HepG2 (cell line): ENCODE results near the gene GPS1. TPM values are rescaled to one million over a fixed set of nuclear protein-coding genes. Genes with fewer than 3 reads are reported as not detected.

Experiments
- ATAC-seq: fragments of 200-7000 bp; cut with Tn5 transposase; 3 replicates; pipeline ENCODE4 v1.9.1; 2020; ENCODE audit warnings: mild to moderate bottlenecking, moderate library complexity
- BruUV-seq: library from RNA; stranded (reverse); fragments of 400-500 nt; replicated peaks from 2 replicates; lab custom pipeline; 2021; lab: Mats Ljungman, UMichigan
- CTCF ChIA-PET: fragments of 300-600 bp; formaldehyde crosslinking; extraction: SDS; loops from one replicate; lab custom pipeline; 2021; ENCODE audit warnings: low total read pairs, inconsistent platforms, low intra/inter-chr PET ratio; lab: Yijun Ruan, JAX
- POLR2A ChIA-PET: fragments of 350-600 bp; sonication (Branson Sonifier 250); formaldehyde crosslinking; loops from one replicate; lab custom pipeline; 2020; ENCODE audit warnings: antibody characterized with exemption, inconsistent platforms; lab: Yijun Ruan, JAX
- DNase-seq: peaks from one replicate; pipeline ENCODE4 v3.0.0-alpha.2; 2015; ENCODE audit warnings: low spot score
- FAIRE-seq: peaks from 3 replicates; lab custom pipeline; 2011; peaks lifted over from hg19 to GRCh38; lab: Jason Lieb, UNC
- H2AFZ ChIP-seq: one replicate; pipeline ENCODE4 v1.6.1; 2011; ENCODE audit warnings: low read length, inconsistent platforms
- H3K27ac ChIP-seq: fragments of 300-600 bp; 3 replicates; pipeline ENCODE4 v1.8.0; 2011; ENCODE audit warnings: mixed run types, mild to moderate bottlenecking, mixed read lengths, low read length, inconsistent platforms; ENCODE audit not compliant: insufficient read depth; ENCODE audit errors: extremely low read length
- H3K27me3 ChIP-seq, 2 experiments: fragments of 200-600 bp in 1 of 2; 2 replicates in 1 of 2; 3 replicates in 1 of 2; pipeline versions ENCODE4 v1.6.0 to v1.8.0; 2011; ENCODE audit warnings: low read length in 2 of 2, mild to moderate bottlenecking in 2 of 2, moderate library complexity in 2 of 2, inconsistent platforms in 1 of 2; ENCODE audit not compliant: insufficient read depth in 2 of 2, control insufficient read depth in 1 of 2
- H3K36me3 ChIP-seq, 2 experiments: fragments of 200-600 bp in 1 of 2; replicated peaks in 1 of 2; 2 replicates in 1 of 2; 3 replicates in 1 of 2; pipeline versions ENCODE4 v1.5.1 to v1.8.0; 2011; ENCODE audit warnings: low read length in 2 of 2, inconsistent platforms in 1 of 2; ENCODE audit not compliant: insufficient read depth in 2 of 2, control insufficient read depth in 1 of 2
- H3K4me1 ChIP-seq: 2 replicates; pipeline ENCODE4 v1.5.1; 2012; ENCODE audit warnings: low read length, inconsistent platforms; ENCODE audit not compliant: insufficient read depth
- H3K4me2 ChIP-seq: 2 replicates; pipeline ENCODE4 v1.6.0; 2011; ENCODE audit warnings: low read depth, low read length, inconsistent platforms
- H3K4me3 ChIP-seq, 3 experiments: fragments of 200-600 bp in 1 of 3; sonication (generic), shearing (Covaris generic) in 1 of 3; replicated peaks in 1 of 3; 2 replicates each; pipeline ENCODE4 v1.5.1; 2011 to 2016; ENCODE audit warnings: low read length in 3 of 3, inconsistent platforms in 2 of 3, low read depth in 2 of 3, mild to moderate bottlenecking in 2 of 3, control low read depth in 1 of 3, mixed read lengths in 1 of 3; ENCODE audit not compliant: insufficient read depth in 1 of 3
- H3K79me2 ChIP-seq: one replicate; pipeline ENCODE4 v1.6.1; 2011; ENCODE audit warnings: low read length, inconsistent platforms; ENCODE audit not compliant: insufficient read depth
- H3K9ac ChIP-seq: 2 replicates; pipeline ENCODE4 v1.6.0; 2011; ENCODE audit warnings: mild to moderate bottlenecking, low read depth, low read length, inconsistent platforms; ENCODE audit not compliant: insufficient read depth
- H3K9me3 ChIP-seq: 2 replicates; pipeline ENCODE4 v1.5.1; 2012; ENCODE audit warnings: mild to moderate bottlenecking, low read length
- H4K20me1 ChIP-seq: 2 replicates; pipeline ENCODE4 v1.6.0; 2011; ENCODE audit warnings: inconsistent platforms, mild to moderate bottlenecking, low read length, moderate library complexity; ENCODE audit not compliant: insufficient read depth
- AGO2 ChIP-seq: fragments of 200-400 bp; formaldehyde crosslinking; optimal IDR thresholded peaks from 2 replicates; pipeline ENCODE3; 2017; ENCODE audit warnings: mild to moderate bottlenecking, low read depth, low read length, moderate library complexity
- IKZF4 ChIP-seq: sonication (generic); formaldehyde crosslinking; IDR thresholded peaks from 2 replicates; pipeline ENCODE4 v1.5.1; 2020; ENCODE audit warnings: borderline replicate concordance, mild to moderate bottlenecking, low read depth, missing genetic modification reagents; ENCODE audit errors: not compliant biosample characterization
- ZNF660 ChIP-seq: sonication (generic); formaldehyde crosslinking; IDR thresholded peaks from 2 replicates; pipeline ENCODE4 v1.5.1; 2020; ENCODE audit warnings: mild to moderate bottlenecking, low read depth, missing genetic modification reagents, borderline replicate concordance
- ZNF850 ChIP-seq: sonication (generic); formaldehyde crosslinking; conservative IDR thresholded peaks from 2 replicates; pipeline ENCODE4 v1.9.0; 2021; ENCODE audit warnings: mild to moderate bottlenecking, missing genetic modification reagents
- WGBS: methylation state at CpG from one replicate; pipeline ENCODE4 v1.1.6; 2017; ENCODE audit warnings: low lambda C conversion rate; 5-methylcytosine and 5-hydroxymethylcytosine counted together
- in situ Hi-C: cut with HindIII; loops from 2 replicates; pipeline ENCODE4 v1.10.0; 2017; ENCODE audit warnings: low pct_unique_long_range_greater_than_20kb; ENCODE audit not compliant: extremely low pct_ligation_motif_present
- intact Hi-C: fragments of 100-400 bp; cut with micrococcal nuclease; formaldehyde crosslinking; loops from one replicate; pipeline ENCODE4 v1.10.0; 2022; ENCODE audit not compliant: unreplicated experiment
- polyA plus RNA-seq, 8 experiments: library from polyadenylated mRNA; depleted of rRNA in 3 of 8; stranded (reverse) in 7 of 8; unstranded in 1 of 8; fragments of >200 nt; fragmentation: Illumina TruSeq in 4 of 8; extraction: Trizol in 4 of 8; gene quantifications; 2 replicates each; pipeline versions ENCODE4 v1.2.1 to v1.2.3, GENCODE V29; 2011 to 2016; ENCODE audit warnings: low read depth in 4 of 8, missing spikeins in 1 of 8, mixed read lengths in 1 of 8; ENCODE audit not compliant: insufficient read depth in 1 of 8
- total RNA-seq, 5 experiments: library from RNA; depleted of rRNA; stranded (reverse); fragments of >200 nt; fragmentation: Illumina TruSeq; extraction: Trizol; gene quantifications; 2 replicates each; pipeline ENCODE4 v1.2.3, GENCODE V29; 2016; ENCODE audit warnings: low read depth in 1 of 5
- TF ChIP-seq, protein P1 (sequence below): IDR thresholded peaks from 2 replicates; pipeline ENCODE4 v1.6.1; 2016; ENCODE audit warnings: low read depth, control low read depth

GPS1 gene
- total and polyA plus RNA-seq, 2 of the 13 experiments (the other 11 are each of a cell fraction or from before 2014, with no cell fraction given) = 124 to 128 TPM

DNA sequence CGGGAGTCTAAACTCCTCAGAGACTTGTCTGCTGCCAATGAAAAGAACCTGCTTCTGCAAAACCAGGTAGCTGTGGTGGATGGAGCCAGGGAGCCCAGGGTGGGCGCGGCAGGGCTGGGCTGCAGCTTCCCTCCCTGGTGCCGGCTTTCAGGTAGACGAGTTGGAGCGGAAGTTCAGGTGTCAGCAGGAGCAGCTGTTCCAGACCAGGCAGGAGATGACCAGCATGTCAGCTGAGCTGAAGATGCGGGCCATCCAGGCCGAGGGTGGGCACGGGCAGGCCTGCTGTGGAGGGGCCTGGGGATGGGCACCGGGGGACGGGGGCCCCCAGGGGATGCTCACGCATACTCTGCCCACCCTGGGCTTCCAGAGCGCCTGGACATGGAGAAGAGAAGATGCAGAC lies 23.5 kb upstream of the GPS1 start (continued):
- TF ChIP-seq, protein P1, sequence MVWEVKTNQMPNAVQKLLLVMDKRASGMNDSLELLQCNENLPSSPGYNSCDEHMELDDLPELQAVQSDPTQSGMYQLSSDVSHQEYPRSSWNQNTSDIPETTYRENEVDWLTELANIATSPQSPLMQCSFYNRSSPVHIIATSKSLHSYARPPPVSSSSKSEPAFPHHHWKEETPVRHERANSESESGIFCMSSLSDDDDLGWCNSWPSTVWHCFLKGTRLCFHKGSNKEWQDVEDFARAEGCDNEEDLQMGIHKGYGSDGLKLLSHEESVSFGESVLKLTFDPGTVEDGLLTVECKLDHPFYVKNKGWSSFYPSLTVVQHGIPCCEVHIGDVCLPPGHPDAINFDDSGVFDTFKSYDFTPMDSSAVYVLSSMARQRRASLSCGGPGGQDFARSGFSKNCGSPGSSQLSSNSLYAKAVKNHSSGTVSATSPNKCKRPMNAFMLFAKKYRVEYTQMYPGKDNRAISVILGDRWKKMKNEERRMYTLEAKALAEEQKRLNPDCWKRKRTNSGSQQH (CRISPR knock-in tag) = no peak
- TF ChIP-seq ZNF850 = no peak

DNA sequence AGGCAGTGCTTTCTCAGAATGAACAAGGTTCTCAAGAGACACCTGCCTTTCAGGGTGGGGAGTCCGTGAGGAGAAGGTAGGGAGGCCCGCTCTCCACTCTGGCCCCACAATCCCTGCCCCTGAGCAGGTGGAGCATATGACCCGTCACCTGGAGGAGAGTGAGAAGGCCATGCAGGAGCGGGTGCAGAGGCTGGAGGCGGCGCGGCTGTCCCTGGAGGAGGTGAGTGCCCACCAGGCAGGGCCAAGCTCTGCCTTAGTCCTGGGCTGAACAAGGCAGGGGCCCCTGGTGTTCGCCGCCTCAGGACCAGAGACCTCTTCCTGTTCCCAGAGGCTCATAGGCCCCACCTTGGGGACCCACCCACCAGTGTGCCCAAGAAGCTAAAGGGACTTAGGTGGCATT lies 22.7 kb upstream of the GPS1 start:
- CTCF ChIA-PET = no interaction called here
- TF ChIP-seq AGO2 (peak; percentile 68), ZNF660 (CRISPR knock-in tag) (no peak), IKZF4 (no peak)
- TF ChIP-seq, all 625 proteins: peak for 1
- Histone ChIP-seq H3K27ac (no peak overlapping the region), H3K9ac (no peak overlapping the region), H3K4me1 (peaks cover 31% of the 10 kb centered on the region), H4K20me1 (no peaks in the 10 kb centered on the region), H3K36me3 (peaks cover 9 to 13% of the 10 kb centered on the region in 2 experiments; a peak in 4 of 5 replicates), H3K4me2 (no peak overlapping the region), H3K79me2 (peaks cover 7% of the 10 kb centered on the region), H3K4me3 (no peak overlapping the region), H2AFZ (no peak overlapping the region), H3K27me3 (no peaks in the 10 kb centered on the region), H3K9me3 (no peaks in the 10 kb centered on the region)
- ATAC-seq (no peak), DNase-seq (no peak), FAIRE-seq (no peak)
- BruUV-seq = no TSS peak
- POLR2A ChIA-PET = no interaction called here
- intact Hi-C loops = no loop called here
- in situ Hi-C loops = no loop called here
- WGBS = 100% methylated on average over 8 of the region's 9 CpGs
